OCI-LY3 (cell line): ENCODE measurements around the gene RSPH3.

Source experiments
- H2AFZ ChIP-seq: fragments of 200-600, 300-600 bp; shearing (Covaris generic); 2 replicates; pipeline ENCODE4 v1.6.0; 2014; ENCODE audit warnings: antibody characterized with exemption, low read depth, low read length
- H3K27ac ChIP-seq: fragments of 200-600, 300-600 bp; sonication (generic); 2 replicates; pipeline ENCODE4 v1.5.1; 2014; ENCODE audit warnings: mild to moderate bottlenecking, low read length, moderate library complexity, mixed read lengths
- H3K27me3 ChIP-seq: fragments of 200-600, 300-600 bp; sonication (generic); 2 replicates; pipeline ENCODE4 v1.6.1; 2014; ENCODE audit warnings: low read depth, low read length, mixed read lengths
- H3K36me3 ChIP-seq: fragments of 200-600, 300-600 bp; sonication (generic); replicated peaks from 2 replicates; pipeline ENCODE3; 2014; ENCODE audit warnings: low read depth, low read length, mixed read lengths
- H3K4me1 ChIP-seq: fragments of 300-600, 200-600 bp; sonication (generic); 2 replicates; pipeline ENCODE4 v1.6.1; 2014; ENCODE audit warnings: low read length, mixed read lengths
- H3K4me2 ChIP-seq: fragments of 200-600, 300-600 bp; sonication (generic); 2 replicates; pipeline ENCODE4 v1.6.1; 2014; ENCODE audit warnings: low read length, mixed read lengths
- H3K4me3 ChIP-seq: fragments of 300-600, 200-600 bp; sonication (generic); 2 replicates; pipeline ENCODE4 v1.5.1; 2014; ENCODE audit warnings: antibody characterized with exemption, mild to moderate bottlenecking, low read length, moderate library complexity
- H3K79me2 ChIP-seq: fragments of 300-600, 200-600 bp; shearing (Covaris generic); 2 replicates; pipeline ENCODE4 v1.6.1; 2014; ENCODE audit warnings: mild to moderate bottlenecking, low read length, mixed read lengths
- H3K9ac ChIP-seq: fragments of 300-600, 200-600 bp; shearing (Covaris generic); 2 replicates; pipeline ENCODE4 v1.6.0; 2014; ENCODE audit warnings: mild to moderate bottlenecking, low read length, moderate library complexity
- H3K9me3 ChIP-seq: fragments of 200-600, 300-600 bp; shearing (Covaris generic); 2 replicates; pipeline ENCODE4 v1.6.1; 2014; ENCODE audit warnings: low read length, mixed read lengths; ENCODE audit not compliant: insufficient read depth
- H4K20me1 ChIP-seq: fragments of 200-600, 300-600 bp; sonication (generic); 2 replicates; pipeline ENCODE4 v1.6.1; 2016; ENCODE audit warnings: low read length, mixed read lengths; ENCODE audit not compliant: insufficient read depth
- EZH2phosphoT487 ChIP-seq: fragments of 200-600 bp; shearing (Covaris generic); IDR thresholded peaks from 2 replicates; pipeline ENCODE4 v1.6.1; 2018; ENCODE audit warnings: antibody characterized with exemption, mixed run types, low read depth
- TF ChIP-seq, protein P1 (sequence below): fragments of 200-600, 300-600 bp; sonication (generic); IDR thresholded peaks from 2 replicates; pipeline ENCODE4 v1.5.1; 2014; ENCODE audit warnings: antibody characterized with exemption, low read length, low read depth

The RSPH3 gene

DNA sequence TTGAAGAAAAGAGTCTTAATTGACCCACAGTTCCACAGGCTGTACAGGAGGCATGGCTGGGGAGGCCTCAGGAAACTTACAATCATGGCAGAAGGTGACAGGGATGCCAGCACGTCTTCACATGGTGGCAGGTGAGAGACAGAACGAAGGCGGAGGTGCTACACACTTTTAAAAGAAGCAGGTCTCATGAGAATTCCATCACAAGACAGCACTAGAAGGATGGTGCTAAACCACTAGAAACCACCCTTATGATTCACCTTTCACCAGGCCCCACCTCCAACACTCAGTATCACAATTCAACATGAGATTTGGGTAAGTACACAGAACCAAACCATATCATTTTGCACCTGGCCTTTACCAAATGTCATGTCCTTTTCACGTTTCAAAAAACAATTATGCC lies 23.9 kb upstream of the RSPH3 start:
- H3K9ac ChIP-seq, result no peak overlapping the region
- H3K27ac ChIP-seq, result peak overlapping the region; percentile 17; the same call in 1 of the 2 replicates
- no peaks in the 10 kb centered on the region for H4K20me1 ChIP-seq
- H3K4me3 ChIP-seq, result no peak overlapping the region
- H3K4me1 ChIP-seq, result peaks cover 41% of the 10 kb centered on the region
- no peak overlapping the region for H3K4me2 ChIP-seq
- H2AFZ ChIP-seq, result no peak overlapping the region
- H3K36me3 ChIP-seq, result peaks cover 26% of the 10 kb centered on the region
- H3K9me3 ChIP-seq, result peaks cover 4% of the 10 kb centered on the region; the same call in 1 of the 2 replicates
- H3K27me3 ChIP-seq, result no peaks in the 10 kb centered on the region
- TF ChIP-seq, protein P1, sequence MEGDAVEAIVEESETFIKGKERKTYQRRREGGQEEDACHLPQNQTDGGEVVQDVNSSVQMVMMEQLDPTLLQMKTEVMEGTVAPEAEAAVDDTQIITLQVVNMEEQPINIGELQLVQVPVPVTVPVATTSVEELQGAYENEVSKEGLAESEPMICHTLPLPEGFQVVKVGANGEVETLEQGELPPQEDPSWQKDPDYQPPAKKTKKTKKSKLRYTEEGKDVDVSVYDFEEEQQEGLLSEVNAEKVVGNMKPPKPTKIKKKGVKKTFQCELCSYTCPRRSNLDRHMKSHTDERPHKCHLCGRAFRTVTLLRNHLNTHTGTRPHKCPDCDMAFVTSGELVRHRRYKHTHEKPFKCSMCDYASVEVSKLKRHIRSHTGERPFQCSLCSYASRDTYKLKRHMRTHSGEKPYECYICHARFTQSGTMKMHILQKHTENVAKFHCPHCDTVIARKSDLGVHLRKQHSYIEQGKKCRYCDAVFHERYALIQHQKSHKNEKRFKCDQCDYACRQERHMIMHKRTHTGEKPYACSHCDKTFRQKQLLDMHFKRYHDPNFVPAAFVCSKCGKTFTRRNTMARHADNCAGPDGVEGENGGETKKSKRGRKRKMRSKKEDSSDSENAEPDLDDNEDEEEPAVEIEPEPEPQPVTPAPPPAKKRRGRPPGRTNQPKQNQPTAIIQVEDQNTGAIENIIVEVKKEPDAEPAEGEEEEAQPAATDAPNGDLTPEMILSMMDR, result no peak
- TF ChIP-seq EZH2phosphoT487, result no peak
- no peaks in the 10 kb centered on the region for H3K79me2 ChIP-seq

DNA sequence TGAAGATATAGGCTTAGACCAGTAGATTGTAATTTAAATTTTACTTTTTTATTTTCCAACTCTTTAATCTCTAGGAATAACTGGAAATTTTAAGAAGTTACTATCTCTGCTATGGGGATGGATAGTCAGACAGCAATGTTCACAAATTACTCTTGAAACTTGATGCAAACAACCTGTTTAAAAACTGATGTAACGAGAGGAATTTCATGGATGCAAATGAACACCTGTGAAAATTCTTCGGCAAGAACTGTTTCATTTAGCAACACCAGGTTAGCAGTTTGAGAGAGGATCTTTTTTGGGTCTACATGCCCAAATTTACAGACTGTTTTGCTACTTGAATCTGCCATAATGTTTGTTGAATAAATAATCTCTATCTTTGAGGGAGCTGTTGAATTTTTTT lies 20.0 kb upstream of the RSPH3 start:
- Histone ChIP-seq H3K9ac (peak overlapping the region; percentile 21), H3K4me3 (peak overlapping the region; percentile 23; the same call in 1 of the 2 replicates), H3K36me3 (peaks cover 33% of the 10 kb centered on the region), H3K27me3 (no peaks in the 10 kb centered on the region), H3K9me3 (peaks cover 8% of the 10 kb centered on the region), H3K27ac (peak overlapping the region; percentile 86), H4K20me1 (no peaks in the 10 kb centered on the region), H3K79me2 (no peaks in the 10 kb centered on the region), H3K4me2 (peak overlapping the region; percentile 58), H2AFZ (no peak overlapping the region), H3K4me1 (peaks cover 63% of the 10 kb centered on the region)
- TF ChIP-seq, protein P1, result no peak
- no peak for TF ChIP-seq EZH2phosphoT487

DNA sequence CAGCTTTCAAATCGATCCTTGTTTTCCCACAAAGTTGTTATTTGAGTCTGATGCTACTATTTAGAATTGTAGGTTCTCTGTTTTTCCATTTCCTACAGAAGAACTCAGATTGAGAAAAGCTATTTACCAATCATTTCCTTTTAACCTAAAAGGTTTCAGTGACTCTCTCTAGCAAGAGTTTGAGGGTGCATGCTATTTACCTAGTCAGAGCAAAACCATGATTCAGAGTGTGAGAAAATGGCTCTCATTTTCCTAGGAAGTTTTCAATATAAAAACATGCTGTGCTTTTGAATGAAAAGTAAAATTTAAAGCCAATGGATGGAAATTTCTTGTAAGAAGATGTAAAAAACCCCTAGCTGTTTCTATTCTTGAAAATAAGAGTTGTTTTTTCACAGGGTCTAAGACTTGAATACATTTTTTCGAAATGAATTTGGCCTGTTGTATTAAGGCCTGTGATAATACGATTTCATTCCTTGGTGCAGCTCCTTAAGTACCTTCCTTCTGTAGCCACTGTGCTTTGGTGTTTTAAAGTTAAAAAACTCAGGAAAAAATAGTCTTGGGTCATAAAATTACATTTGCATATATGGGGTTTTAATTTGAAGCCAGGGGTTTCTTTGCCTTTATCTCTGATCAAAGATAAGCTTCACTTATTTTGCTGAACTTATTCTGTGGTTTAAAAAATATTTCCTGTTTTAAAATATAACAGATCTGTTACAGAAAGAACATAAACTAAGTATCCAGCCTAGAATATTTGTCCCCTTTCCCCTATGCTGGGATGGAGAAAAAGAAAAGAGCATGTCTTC lies 18.0 kb upstream of the RSPH3 start:
- H4K20me1 ChIP-seq, result no peaks in the 10 kb centered on the region
- TF ChIP-seq EZH2phosphoT487, result no peak
- TF ChIP-seq, protein P1, result no peak
- H3K4me2 ChIP-seq, result peak overlapping the region; percentile 45
- peak overlapping the region; percentile 86 for H3K27ac ChIP-seq
- H3K9me3 ChIP-seq, result peaks cover 5% of the 10 kb centered on the region; the same call in 1 of the 2 replicates
- peaks cover 21% of the 10 kb centered on the region for H3K36me3 ChIP-seq
- H2AFZ ChIP-seq, result no peak overlapping the region
- no peaks in the 10 kb centered on the region for H3K27me3 ChIP-seq
- H3K9ac ChIP-seq, result peak overlapping the region; percentile 31
- H3K4me3 ChIP-seq, result no peak overlapping the region
- no peaks in the 10 kb centered on the region for H3K79me2 ChIP-seq
- H3K4me1 ChIP-seq, result peaks cover 59% of the 10 kb centered on the region

DNA sequence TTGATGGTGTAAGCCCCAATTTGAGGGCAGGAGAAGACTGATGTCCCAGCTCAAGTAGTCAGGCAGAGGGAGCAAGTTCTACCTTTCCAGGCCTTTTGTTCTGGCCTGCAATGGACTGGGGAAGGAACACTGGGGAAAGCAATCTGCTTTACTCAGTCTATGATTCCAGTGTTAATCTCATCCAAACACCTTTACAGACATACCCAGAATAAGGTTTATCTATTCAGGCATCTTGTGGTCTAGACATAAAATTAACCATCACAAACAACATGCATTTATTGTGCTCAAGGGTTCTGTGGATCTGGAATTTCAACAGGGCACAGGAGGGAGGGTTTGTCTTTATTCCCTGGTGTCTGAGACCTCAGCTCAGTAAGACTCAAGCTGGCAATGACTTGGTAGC lies 14.4 kb upstream of the RSPH3 start:
- Histone ChIP-seq H3K4me3 (no peak overlapping the region), H3K27ac (no peak overlapping the region), H3K79me2 (no peaks in the 10 kb centered on the region), H3K9ac (no peak overlapping the region), H2AFZ (no peak overlapping the region), H3K27me3 (no peaks in the 10 kb centered on the region), H3K4me2 (no peak overlapping the region), H3K4me1 (peaks cover 49% of the 10 kb centered on the region), H3K36me3 (peaks cover 7% of the 10 kb centered on the region), H4K20me1 (no peaks in the 10 kb centered on the region), H3K9me3 (peaks cover 5% of the 10 kb centered on the region; the same call in 1 of the 2 replicates)
- TF ChIP-seq, protein P1, result no peak
- TF ChIP-seq EZH2phosphoT487, result no peak
